C4-2B (cell line): Measurements from ENCODE around the gene SRSF7.

ENCODE experiments used
- ZFX ChIP-seq: fragments of 450-650 bp; IDR thresholded peaks from 2 replicates; pipeline ENCODE4 v1.6.1; 2017
- TF ChIP-seq, protein P1 (sequence below): fragments of 450-650 bp; conservative IDR thresholded peaks from 2 replicates; pipeline ENCODE4 v1.5.1; 2017; ENCODE audit warnings: mild to moderate bottlenecking

DNA sequence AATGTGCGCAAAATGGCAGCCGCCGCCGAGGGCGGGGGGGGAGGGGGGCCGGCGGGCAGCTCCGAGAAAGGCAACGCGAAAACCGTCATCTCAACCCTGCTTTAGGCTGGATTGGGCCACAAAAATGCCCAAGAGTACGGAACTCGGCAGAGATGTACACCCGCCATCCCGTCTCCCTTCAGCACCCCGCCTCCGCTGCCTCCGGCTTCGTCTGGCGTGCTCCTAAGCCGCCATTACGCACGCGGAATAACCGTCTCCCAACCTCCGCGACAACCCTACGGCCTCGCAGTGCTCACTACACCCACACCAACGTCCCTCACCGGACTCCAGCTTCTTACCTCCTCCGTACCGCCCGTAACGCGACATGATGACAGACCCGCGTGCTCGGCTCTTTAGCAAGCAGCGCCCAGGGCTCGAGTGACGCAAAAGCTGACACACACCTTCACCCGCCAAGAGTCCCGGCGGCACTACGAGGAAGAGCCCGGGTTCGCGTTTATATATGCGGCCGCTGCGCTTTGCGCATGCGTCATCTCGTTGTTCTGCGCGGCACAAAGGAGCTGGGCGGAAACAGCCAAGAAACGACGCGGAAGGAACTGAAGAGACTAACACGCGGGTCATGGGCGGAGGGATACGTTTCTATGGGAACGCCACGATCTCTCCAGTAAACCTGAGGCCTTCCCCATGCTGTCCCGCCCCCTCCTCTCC, at the start of gene SRSF7:
- TF ChIP-seq, protein P1, sequence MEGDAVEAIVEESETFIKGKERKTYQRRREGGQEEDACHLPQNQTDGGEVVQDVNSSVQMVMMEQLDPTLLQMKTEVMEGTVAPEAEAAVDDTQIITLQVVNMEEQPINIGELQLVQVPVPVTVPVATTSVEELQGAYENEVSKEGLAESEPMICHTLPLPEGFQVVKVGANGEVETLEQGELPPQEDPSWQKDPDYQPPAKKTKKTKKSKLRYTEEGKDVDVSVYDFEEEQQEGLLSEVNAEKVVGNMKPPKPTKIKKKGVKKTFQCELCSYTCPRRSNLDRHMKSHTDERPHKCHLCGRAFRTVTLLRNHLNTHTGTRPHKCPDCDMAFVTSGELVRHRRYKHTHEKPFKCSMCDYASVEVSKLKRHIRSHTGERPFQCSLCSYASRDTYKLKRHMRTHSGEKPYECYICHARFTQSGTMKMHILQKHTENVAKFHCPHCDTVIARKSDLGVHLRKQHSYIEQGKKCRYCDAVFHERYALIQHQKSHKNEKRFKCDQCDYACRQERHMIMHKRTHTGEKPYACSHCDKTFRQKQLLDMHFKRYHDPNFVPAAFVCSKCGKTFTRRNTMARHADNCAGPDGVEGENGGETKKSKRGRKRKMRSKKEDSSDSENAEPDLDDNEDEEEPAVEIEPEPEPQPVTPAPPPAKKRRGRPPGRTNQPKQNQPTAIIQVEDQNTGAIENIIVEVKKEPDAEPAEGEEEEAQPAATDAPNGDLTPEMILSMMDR = no peak
- no peak for TF ChIP-seq ZFX
